EL (cell line): ENCODE data around the gene ECHDC3.
"Not testable (repeated sequence)": the region's sequence is repeated elsewhere in the genome, so short reads cannot be mapped to it uniquely, and the experiment has no call there.

Source experiments
- DNase-seq: peaks from one replicate; pipeline ENCODE4 v3.0.0-alpha.2; 2016

The ECHDC3 gene

GRCh38 chr10:11716686-11717085, 25.5 kb upstream of the ECHDC3 start:
- no peak for DNase-seq

DNA sequence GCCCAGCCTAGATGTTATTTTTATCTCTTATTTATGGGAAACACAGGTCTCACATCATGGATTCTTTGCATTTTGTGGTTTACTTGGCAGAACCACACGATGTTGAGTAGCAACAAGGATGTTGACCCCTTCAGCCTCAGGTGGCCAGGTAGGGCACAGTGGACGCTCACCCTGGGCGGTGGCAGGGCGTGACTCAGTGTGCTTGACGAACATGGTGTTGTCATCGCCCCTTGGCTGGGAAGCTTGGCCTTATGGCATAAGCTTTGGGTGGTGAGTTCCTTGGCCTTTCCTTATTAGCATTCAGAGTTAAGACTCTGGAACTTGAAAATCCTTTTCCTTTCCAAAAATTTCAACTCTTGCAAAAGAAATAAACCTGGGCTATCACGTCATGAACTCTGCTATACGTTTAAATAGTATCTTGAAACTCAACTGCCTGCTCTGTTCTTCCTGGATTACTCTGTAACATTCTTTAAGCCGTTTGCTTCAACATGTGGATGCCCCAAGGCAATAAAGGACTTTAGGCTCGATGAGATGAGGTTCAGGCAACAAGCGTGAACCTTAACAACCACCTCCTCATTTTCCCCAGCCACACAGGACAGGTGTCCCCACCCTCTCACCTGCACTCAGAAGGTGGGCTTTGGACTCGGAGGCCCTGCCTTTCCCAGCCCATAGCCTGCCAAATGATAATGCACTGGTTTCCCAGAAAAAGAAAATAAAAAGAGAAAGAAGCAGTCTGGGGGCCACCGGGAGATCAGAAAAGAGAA, 22.5 kb upstream of the ECHDC3 start:
- no peak for DNase-seq

GRCh38 chr10:11720260-11720741, 21.9 kb upstream of the ECHDC3 start:
- DNase-seq, result no peak

GRCh38 chr10:11721806-11722205, 20.4 kb upstream of the ECHDC3 start:
- no peak for DNase-seq

DNA sequence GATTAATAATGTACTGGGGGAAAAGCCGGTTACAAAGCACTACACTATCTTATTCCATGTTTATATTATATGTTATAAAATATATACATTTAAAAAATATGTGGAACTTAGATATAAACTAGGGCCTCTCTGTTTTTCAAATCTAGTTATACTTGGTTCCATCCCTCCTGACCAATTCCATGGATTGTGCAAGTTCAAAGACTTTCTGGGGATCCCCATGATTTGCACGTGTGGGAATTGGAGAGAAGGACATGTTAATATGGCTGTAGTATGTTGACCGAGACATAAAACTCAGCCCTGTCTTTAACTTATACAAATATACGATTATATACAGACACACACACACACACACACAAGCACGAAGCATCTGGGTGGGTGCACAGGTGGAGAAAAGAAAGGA, 18.8 kb upstream of the ECHDC3 start:
- DNase-seq, result no peak

DNA sequence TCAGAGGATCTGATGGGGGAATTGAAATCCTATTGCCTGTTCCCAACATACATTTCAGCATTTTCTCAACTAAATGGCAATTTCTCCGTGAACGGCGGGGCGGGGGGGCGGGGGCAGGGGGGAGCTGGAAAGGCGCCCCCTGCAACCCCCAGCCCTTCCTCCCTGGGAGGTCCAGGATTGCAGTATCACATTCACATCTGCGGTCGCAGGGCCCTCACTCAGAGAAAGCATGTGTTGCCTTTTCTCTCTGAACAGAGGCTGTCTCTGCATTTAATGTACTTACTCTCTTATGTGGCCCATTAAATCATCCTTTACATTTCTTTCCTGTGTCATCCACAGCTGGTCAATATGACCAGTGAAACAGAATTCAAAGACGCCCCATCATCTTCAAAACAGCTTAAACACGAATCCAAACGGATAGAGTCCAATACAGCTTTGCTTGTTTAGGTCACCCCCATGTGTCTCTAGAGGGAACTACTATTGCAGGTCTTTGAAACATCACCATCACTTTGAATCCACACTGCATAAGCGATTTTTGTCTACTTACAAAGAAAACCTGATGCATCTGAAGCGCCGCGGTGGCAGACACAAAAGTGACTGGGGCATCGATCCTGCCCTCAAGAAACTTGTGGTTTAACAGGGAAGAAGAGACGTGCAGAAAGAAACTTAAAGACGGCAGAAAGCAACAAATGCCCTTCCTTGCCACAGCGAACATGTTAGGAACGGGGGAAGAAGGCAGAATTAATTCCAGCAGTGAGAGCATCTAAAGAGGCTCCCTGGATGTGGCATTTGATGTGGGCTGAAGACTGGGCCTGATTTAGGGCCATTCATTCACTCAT, 17.0 kb upstream of the ECHDC3 start:
- peak; percentile 68 for DNase-seq

DNA sequence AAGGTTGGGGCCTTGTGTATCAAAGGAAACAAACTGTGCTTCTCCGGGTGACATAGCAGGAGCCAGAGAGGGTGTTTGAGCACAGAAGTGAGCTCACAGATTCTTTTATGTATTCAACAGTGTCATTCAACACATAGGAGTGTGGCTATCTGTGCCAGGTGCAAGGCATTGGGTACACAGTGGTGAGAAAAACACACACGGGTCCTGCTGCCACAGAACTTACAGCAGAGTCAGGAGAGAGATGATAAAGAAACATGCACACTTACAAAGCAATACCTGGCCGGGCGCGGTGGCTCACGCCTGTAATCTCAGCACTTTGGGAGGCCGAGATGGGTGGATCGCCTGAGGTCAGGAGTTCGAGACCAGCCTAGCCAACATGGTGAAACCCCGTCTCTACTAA, 16.3 kb upstream of the ECHDC3 start:
- no peak for DNase-seq

- no peak for DNase-seq
Observed at GRCh38 chr10:11727563-11727962, 14.6 kb upstream of the ECHDC3 start.

DNA sequence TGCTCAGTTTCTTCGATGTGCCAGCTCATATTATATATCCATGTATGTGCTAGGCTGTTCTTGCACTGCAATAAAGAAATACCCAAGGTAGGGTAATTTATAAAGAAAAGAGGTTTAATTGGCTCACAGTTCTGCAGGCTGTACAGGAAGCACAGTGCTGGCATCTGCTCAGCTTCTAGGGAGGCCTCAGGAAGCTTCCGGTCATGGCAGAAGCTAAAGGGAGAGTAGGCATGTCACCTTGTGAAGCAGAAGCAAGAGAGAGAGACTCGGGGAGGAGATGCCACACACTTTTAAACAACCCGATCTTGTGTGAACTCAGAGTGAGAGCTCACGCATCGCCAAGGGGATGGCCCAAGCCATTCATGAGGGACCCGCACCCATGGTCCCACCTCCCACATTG, 13.8 kb upstream of the ECHDC3 start:
- DNase-seq, result no peak

DNA sequence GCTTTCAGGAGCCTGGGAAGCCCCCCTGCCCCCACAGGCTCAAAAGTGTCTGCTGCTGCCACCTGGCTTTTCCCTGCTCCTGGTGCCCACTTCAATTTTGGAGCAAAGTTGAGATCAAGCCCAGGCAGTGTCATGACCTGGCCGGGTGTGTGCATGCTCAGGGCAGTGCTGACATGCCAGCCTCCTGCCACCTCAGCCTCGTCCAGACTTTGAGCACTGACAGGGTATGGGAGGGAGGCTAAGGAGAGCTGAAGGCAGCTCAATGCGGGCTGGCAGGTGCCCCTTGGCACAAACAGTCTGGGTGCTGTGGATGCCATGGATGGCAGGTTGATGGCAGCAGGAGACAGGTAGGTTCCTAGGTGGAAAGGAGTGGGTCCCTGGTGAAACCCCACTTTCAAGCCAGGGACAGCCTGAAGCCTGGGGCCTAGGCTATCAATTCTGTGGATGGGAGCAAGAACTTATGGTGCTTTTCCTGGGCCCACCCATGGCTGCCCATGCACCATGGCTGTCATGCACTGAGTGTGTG, 12.3 kb upstream of the ECHDC3 start:
- no peak for DNase-seq

DNA sequence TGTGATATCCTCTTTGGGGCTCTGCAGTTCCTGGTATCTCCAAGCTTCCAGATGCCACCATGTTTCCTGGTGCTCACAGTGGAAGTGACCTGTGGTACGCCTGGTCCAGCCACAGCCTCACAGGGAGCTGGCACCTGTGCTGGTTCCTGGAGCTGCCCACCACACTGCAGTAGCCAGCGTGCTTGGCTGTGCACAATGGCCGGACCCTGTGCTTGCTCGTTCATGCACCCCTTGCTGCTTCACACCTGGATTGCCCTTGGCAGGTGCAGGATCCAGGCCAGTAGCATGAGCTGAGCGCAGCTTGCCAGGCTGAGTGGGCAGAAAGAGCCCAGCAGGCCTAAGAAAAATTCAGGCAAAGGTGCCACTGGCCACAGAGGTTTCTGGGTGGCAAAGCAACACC, 11.4 kb upstream of the ECHDC3 start:
- DNase-seq, result no peak

- DNase-seq, result not testable (repeated sequence)
Observed at GRCh38 chr10:11736767-11737166, 5.4 kb upstream of the ECHDC3 start.

GRCh38 chr10:11737258-11738032, 4.7 kb upstream of the ECHDC3 start:
- not testable (repeated sequence) for DNase-seq

DNA sequence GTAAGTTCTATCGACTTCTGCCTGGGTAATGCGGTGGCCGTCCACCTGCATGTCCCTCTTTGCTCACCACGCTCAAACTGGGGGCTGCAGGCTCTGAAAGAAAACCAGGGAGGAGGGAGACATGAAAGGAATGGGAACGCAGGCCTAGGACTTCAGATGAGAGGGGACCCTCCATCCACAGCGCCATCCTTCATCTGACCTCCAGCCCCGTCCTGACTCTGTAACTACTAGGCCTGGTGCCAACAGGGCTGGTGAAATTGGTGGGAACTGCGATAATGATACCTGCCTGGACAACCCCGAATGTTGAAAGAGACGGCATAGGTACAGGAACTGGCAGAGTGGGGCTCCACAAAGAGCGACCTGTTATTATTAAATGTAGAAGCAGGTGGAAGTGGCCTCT, 1.3 kb upstream of the ECHDC3 start:
- no peak for DNase-seq

DNA sequence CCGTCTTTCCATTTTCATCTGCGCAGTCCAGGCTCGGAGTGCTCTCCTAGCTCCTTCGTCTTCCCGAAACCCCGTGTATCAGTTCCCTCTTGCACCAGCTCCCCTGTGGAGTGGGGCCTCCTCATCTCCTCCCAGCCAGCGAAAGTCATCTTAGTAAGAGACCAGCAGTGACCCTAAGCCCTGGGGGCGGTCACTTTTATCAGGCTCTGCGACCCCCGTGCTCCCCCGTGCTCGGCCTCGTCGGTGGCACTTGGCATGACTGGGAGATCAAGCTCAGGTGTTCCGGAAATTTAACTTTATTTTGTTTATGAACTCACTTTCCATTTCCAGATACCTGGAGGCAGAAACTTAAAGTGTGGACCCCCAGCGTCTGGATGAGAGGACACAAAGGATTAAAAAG, 574 bp upstream of the ECHDC3 start:
- DNase-seq, result no peak

- no peak for DNase-seq
Observed at GRCh38 chr10:11742779-11743298, 657 bp downstream of the ECHDC3 start.

- no peak for DNase-seq
Observed at GRCh38 chr10:11743461-11744338, 1.5 kb downstream of the ECHDC3 start.

DNA sequence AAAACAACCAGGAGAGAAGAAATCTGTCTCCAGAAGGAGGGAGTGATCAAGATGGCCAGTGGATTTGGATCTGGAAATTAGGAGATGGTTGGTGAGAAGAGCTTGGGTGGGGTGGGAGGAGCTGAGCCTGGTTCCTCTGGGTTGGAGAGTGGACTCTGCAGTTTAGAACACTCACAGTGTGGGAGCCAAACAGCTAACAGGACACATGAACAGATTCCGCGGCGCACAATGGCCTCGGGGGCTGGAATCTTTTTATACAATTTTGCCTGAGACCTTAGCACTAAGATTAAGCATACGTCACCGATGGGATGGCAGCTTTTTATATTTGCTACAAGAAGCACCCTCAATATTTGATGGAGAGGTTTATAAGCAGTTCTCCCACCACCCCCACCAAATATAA, 2.9 kb downstream of the ECHDC3 start:
- DNase-seq, result no peak

DNA sequence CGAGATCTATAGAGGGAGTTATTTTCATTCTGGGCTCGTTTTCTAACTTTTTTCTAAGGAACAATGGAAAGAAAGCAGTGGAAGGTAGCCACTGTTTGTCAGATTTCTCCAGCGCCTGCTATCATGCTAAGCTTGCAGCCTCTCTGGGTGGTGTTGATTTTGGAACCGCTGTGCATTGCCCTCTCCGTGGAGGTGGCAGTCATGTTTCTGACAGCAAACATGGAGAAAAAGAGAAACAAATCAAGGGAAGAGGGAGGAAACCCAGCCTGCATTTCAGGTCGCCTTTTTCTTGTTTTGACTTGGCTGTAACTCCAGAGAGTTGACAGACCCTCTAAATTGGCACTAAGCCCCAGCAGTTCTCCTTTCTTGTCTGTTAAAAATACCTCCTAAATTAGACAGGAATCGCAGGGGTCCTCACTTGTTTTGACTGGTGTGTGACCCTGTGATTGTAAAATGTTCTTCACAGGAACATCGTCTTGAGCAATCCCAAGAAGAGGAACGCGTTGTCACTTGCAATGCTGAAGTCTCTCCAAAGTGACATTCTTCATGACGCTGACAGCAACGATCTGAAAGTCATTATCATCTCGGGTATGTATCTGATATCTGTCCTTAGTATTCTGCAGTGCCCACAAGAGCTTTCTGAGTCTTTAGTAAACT, 4.8 kb downstream of the ECHDC3 start:
- no peak for DNase-seq

DNA sequence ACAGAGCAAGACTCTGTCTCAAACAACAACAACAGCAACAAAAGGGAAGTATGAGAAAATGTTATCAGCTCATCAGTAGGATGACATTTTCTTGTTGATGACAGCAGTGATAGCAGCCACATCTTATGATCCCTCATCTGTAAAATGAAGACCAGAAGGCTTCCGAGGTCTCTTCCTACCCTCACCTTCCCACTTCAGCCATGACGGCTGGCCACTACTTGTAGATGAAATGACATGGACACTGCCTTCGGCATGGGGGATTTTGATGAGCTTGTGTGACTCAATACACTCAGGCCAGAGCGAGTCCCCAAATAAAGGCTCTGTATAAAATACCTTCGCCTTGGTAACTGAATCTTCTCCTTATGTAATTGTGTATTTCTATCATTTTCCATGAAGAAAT, 6.7 kb downstream of the ECHDC3 start:
- DNase-seq, result no peak

DNA sequence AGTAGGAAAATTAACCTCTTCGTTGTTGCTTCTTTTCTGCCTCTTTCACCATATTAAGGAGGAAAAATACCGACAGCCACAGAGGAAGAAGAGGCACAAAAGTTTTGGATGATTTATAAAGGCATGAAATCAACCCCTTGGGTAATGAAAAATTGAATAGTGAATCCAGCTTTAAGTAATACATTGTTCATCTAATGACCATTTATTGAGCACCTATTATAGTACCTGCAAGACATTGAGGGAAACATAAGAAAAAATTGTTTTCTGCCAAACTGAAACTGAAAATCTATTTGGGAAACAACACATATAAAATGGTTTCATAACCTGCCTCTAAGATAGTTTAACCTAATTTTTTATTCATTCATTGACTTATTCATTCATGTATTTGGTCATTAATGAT, 8.2 kb downstream of the ECHDC3 start:
- DNase-seq, result no peak
